Activated CD4-positive, alpha-beta T cell treated with anti-CD3 and anti-CD28 coated beads for 48 hours (primary cell): Measurements from ENCODE around the gene C2orf81.
A peak's percentile ranks its signal among the peaks of the same experiment; 100 is the strongest.

ENCODE experiments used
- DNase-seq: peaks from one replicate; pipeline ENCODE4 v3.0.0-alpha.2; 2020

Gene C2orf81

GRCh38 chr2:74387346-74387745 is 34.1 kb downstream of the C2orf81 start:
- DNase-seq: no peak

- DNase-seq: no peak
Observed at GRCh38 chr2:74385396-74385795, 36.0 kb downstream of the C2orf81 start.

GRCh38 chr2:74384051-74384450 is 37.4 kb downstream of the C2orf81 start:
- no peak for DNase-seq

GRCh38 chr2:74383254-74383653 is 38.2 kb downstream of the C2orf81 start:
- no peak for DNase-seq

- DNase-seq: no peak
Observed at GRCh38 chr2:74381751-74382150, 39.7 kb downstream of the C2orf81 start.

GRCh38 chr2:74379851-74380789 is 41.3 kb downstream of the C2orf81 start, which contains the start of gene DCTN1:
TSS of gene DCTN1 (minus strand) at chr2:74380311. CDS start at chr2:74380037, 274 bp downstream.
- peak; percentile 28 for DNase-seq

GRCh38 chr2:74378007-74378406 is 43.4 kb downstream of the C2orf81 start:
- no peak for DNase-seq

- DNase-seq: no peak
Observed at GRCh38 chr2:74375838-74376237, 45.6 kb downstream of the C2orf81 start.

- no peak for DNase-seq
Observed at GRCh38 chr2:74374509-74375205, 46.8 kb downstream of the C2orf81 start.

- no peak for DNase-seq
Observed at GRCh38 chr2:74373985-74374384, 47.4 kb downstream of the C2orf81 start.

GRCh38 chr2:74373221-74373676 is 48.2 kb downstream of the C2orf81 start:
- DNase-seq: no peak

- DNase-seq: no peak
Observed at GRCh38 chr2:74372674-74373073, 48.7 kb downstream of the C2orf81 start.

- no peak for DNase-seq
Observed at GRCh38 chr2:74371421-74371820, 50.0 kb downstream of the C2orf81 start.

GRCh38 chr2:74369976-74370375 is 51.4 kb downstream of the C2orf81 start:
- DNase-seq: no peak

- DNase-seq: no peak
Observed at GRCh38 chr2:74368499-74368898, 52.9 kb downstream of the C2orf81 start.

- DNase-seq: no peak
Observed at GRCh38 chr2:74367789-74368188, 53.6 kb downstream of the C2orf81 start.

- no peak for DNase-seq
Observed at GRCh38 chr2:74366036-74366435, 55.4 kb downstream of the C2orf81 start.

- no peak for DNase-seq
Observed at GRCh38 chr2:74364533-74365505, 56.6 kb downstream of the C2orf81 start.
